T-cell (primary cell): Measurements from ENCODE around the gene PPFIA4. TPM values are rescaled to one million over a fixed set of nuclear protein-coding genes. Genes with fewer than 3 reads are reported as not detected.
"Not testable (repeated sequence)": the region's sequence is repeated elsewhere in the genome, so short reads cannot be mapped to it uniquely, and the experiment has no call there.

ENCODE experiments used
- ATAC-seq, 4 experiments: fragments of 200-7000 bp in 3 of 4; fragments of 150-1000 bp in 1 of 4; cut with Tn5 transposase; replicated peaks in 1 of 4; 1 replicate in 3 of 4; 2 replicates in 1 of 4; pipeline ENCODE4 v1.10.0; 2021; ENCODE audit warnings: moderate library complexity in 3 of 4, mild to moderate bottlenecking in 2 of 4, moderate number of reproducible peaks in 1 of 4
- CTCF ChIA-PET, 2 donors: fragments of 300-600 bp; sonication (Branson Sonifier 250); formaldehyde crosslinking; loops; one replicate each; lab custom pipeline; 2022; ENCODE audit warnings: antibody characterized with exemption in 2 of 2; lab: Charles Lee
- POLR2A ChIA-PET, 2 donors: fragments of 300-600 bp; sonication (Branson Sonifier 250); formaldehyde crosslinking; loops; one replicate each; lab custom pipeline; 2022; ENCODE audit warnings: antibody characterized with exemption in 2 of 2; lab: Charles Lee
- DNase-seq, 35 experiments: peaks; one replicate each; pipeline versions ENCODE4 v3.0.0 to v3.0.0-alpha.2; 2013 to 2023
- H3K27ac ChIP-seq: one replicate; pipeline ENCODE4 v1.5.1; 2013; ENCODE audit warnings: low read length
- H3K27me3 ChIP-seq, 2 experiments: replicated peaks in 1 of 2; 1 replicate in 1 of 2; 2 replicates in 1 of 2; pipeline versions ENCODE4 v1.6.1 to v1.7.0; 2013; ENCODE audit warnings: low read length in 1 of 2, mixed read lengths in 1 of 2; ENCODE audit not compliant: control insufficient read depth in 2 of 2, insufficient read depth in 2 of 2; ENCODE audit errors: extremely low read depth in 1 of 2
- H3K36me3 ChIP-seq, 2 donors: 1 replicate in 1 of 2; 2 replicates in 1 of 2; pipeline versions ENCODE4 v1.6.1 to v1.7.0; 2013; ENCODE audit warnings: low read length in 1 of 2; ENCODE audit not compliant: control insufficient read depth in 2 of 2, insufficient read depth in 1 of 2; ENCODE audit errors: extremely low read depth in 1 of 2
- H3K4me1 ChIP-seq, 2 experiments: 1 replicate in 1 of 2; 2 replicates in 1 of 2; pipeline versions ENCODE4 v1.6.1 to v1.7.0; 2013; ENCODE audit warnings: low read length in 2 of 2, mixed read lengths in 1 of 2; ENCODE audit not compliant: insufficient read depth in 2 of 2, control insufficient read depth in 1 of 2; ENCODE audit errors: extremely low read depth in 1 of 2
- H3K4me3 ChIP-seq, 2 donors: 1 replicate in 1 of 2; 2 replicates in 1 of 2; pipeline versions ENCODE4 v1.5.1 to v1.7.0; 2013; ENCODE audit warnings: mild to moderate bottlenecking in 2 of 2, low read length in 1 of 2, moderate library complexity in 1 of 2; ENCODE audit not compliant: control insufficient read depth in 1 of 2; ENCODE audit errors: extremely low read depth in 1 of 2
- H3K9me3 ChIP-seq: 2 replicates; pipeline ENCODE4 v1.7.0; 2013
- H3K27ac Mint-ChIP-seq, 2 donors: one replicate each; pipeline ENCODE4 v1.8.0; 2020 to 2021; ENCODE audit warnings: mild to moderate bottlenecking in 2 of 2, mixed read lengths in 2 of 2
- H3K27me3 Mint-ChIP-seq, 2 donors: one replicate each; pipeline ENCODE4 v1.8.0; 2021 to 2022; ENCODE audit warnings: mixed read lengths in 2 of 2
- H3K36me3 Mint-ChIP-seq: one replicate; pipeline ENCODE4 v1.8.0; 2021; ENCODE audit warnings: mixed read lengths
- H3K4me1 Mint-ChIP-seq, 3 donors: one replicate each; pipeline ENCODE4 v1.8.0; 2020 to 2022; ENCODE audit warnings: mixed read lengths in 3 of 3, mild to moderate bottlenecking in 1 of 3
- H3K4me3 Mint-ChIP-seq, 3 donors: one replicate each; pipeline ENCODE4 v1.8.0; 2020 to 2022; ENCODE audit warnings: mild to moderate bottlenecking in 3 of 3, mixed read lengths in 3 of 3, moderate library complexity in 3 of 3
- H3K9me3 Mint-ChIP-seq, 3 donors: one replicate each; pipeline ENCODE4 v1.8.0; 2020 to 2022; ENCODE audit warnings: mixed read lengths in 3 of 3
- WGBS: methylation state at CpG from one replicate; pipeline ENCODE4 v1.1.5; 2013; ENCODE audit warnings: missing lambda C conversion rate; ENCODE audit not compliant: insufficient coverage; 5-methylcytosine and 5-hydroxymethylcytosine counted together
- total RNA-seq, 35 experiments: library from RNA in 6 of 35; stranded (reverse) in 6 of 35; fragments of 120-200 nt in 1 of 35; gene quantifications; one replicate each; pipeline versions ENCODE4 v1.2.1 to v1.2.4 and lab custom pipeline; 2013 to 2026

Gene PPFIA4
- total RNA-seq (1 to 10 TPM in 4 of 5 donors, under 1 TPM in 1; 0.66 to 2.0 (median 1.7) TPM), total RNA-seq (lab: John Stamatoyannopoulos, UW) (0.46 to 6.6 (median 1.8) reads per million in 29 experiments)
- 0.31 TPM for total RNA-seq (2013)

GRCh38 chr1:203026031-203026665, at the start of gene PPFIA4:
PPFIA4 (plus strand) TSS chr1:203026491; CDS start chr1:203039009, 12,518 bp downstream.
- H3K27ac Mint-ChIP-seq, result peak within 1 kb of the TSS; percentile 70 to 81
- H3K36me3 ChIP-seq, result peaks cover 0 to 14% of the 10 kb centered on the region in 2 donors
- 16% methylated on average over 44 of the region's 52 CpGs for WGBS
- peak within 1 kb of the TSS; percentile 74 for H3K27ac ChIP-seq
- H3K27me3 Mint-ChIP-seq, result no peaks in the 10 kb centered on the region
- H3K4me3 Mint-ChIP-seq, result peak within 1 kb of the TSS; percentile 62 to 78 (median 69)
- DNase-seq (peak; percentile 67 to 92 (median 81)), ATAC-seq (peak; percentile 90 to 96 (median 92))
- peaks cover 14% of the 10 kb centered on the region for H3K36me3 Mint-ChIP-seq
- POLR2A ChIA-PET, result interaction anchor here in 1 of 2 donors (0.7 kb wide), 1 partner anchor 826 kb away, joined by 7 read pairs; no protein-coding TSS in a partner anchor
- peaks cover 6 to 16% of the 10 kb centered on the region in 2 experiments for H3K4me1 ChIP-seq
- no peaks in the 10 kb centered on the region for H3K9me3 ChIP-seq
- CTCF ChIA-PET, result interaction anchor here in 1 of 2 donors (0.8 to 1.0 kb wide), 3 partner anchors 13 to 19 kb away, joined by 3 to 6 read pairs (median 4); partner anchors contain the start of gene TMEM183A
- H3K9me3 Mint-ChIP-seq, result no peaks in the 10 kb centered on the region
- H3K4me1 Mint-ChIP-seq, result peaks cover 11 to 20% (median 14%) of the 10 kb centered on the region in 3 donors
- peaks cover 4 to 20% of the 10 kb centered on the region in 2 experiments for H3K27me3 ChIP-seq
- H3K4me3 ChIP-seq, result peak within 1 kb of the TSS; percentile 79 to 83

DNA sequence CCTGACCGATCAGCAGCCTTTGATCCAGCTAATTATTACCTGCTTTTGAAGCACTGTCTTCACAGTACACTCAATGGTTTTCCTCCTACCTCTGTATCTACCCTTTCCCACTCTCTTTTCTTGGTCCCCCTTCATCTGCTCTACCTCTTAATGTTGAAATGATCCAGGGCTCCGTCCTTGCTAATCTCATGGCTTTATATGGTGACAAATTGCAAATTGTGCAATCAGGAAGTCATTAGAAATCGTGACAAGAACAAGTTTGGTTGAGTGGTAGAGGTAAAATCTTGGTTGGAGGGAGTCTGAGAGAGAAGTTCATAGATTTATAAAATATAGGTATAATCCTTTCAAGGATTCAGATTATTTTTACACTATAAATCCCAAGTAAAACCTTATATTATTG, 49.7 kb upstream of the PPFIA4 start:
- Histone ChIP-seq H3K27me3 (peaks cover 0 to 10% of the 10 kb centered on the region in 2 experiments), H3K4me3 (no peak overlapping the region), H3K4me1 (no peaks in the 10 kb centered on the region), H3K27ac (no peak overlapping the region), H3K36me3 (no peaks in the 10 kb centered on the region), H3K9me3 (no peaks in the 10 kb centered on the region)
- ATAC-seq (no peak), DNase-seq (no peak)
- no peaks in the 10 kb centered on the region for H3K36me3 Mint-ChIP-seq
- ChIA-PET POLR2A (no interaction called here), CTCF (no interaction called here)
- no CpG with 5 or more reads among the region's 3 CpGs for WGBS
- no peaks in the 10 kb centered on the region for H3K4me1 Mint-ChIP-seq
- H3K4me3 Mint-ChIP-seq, result no peak overlapping the region
- no peak overlapping the region for H3K27ac Mint-ChIP-seq
- H3K9me3 Mint-ChIP-seq, result no peaks in the 10 kb centered on the region
- H3K27me3 Mint-ChIP-seq, result peaks cover 29 to 32% of the 10 kb centered on the region in 2 donors

DNA sequence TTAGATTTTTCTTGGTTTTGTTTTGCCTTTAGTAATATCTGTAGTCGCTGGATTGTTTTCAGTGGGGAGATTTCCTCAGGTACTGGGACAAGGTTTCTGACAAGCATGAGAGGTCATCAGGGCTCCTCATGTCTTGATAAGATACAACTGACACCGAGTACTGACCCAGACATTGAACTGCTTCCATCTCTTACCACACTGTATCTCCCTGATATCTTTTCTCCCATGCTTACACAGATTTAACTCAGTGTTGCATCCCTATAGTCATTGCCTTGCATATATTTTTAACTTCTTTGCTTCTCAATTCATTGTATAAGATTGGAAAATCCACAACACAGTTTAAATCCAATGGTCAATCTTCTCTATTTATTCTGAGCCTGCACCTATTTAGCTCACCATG, 46.8 kb upstream of the PPFIA4 start:
- Mint-ChIP-seq H3K36me3 (no peaks in the 10 kb centered on the region), H3K4me1 (no peaks in the 10 kb centered on the region), H3K27ac (no peak overlapping the region), H3K9me3 (no peaks in the 10 kb centered on the region), H3K27me3 (peaks cover 29 to 32% of the 10 kb centered on the region in 2 donors), H3K4me3 (no peak overlapping the region)
- Histone ChIP-seq H3K36me3 (no peaks in the 10 kb centered on the region), H3K4me1 (no peaks in the 10 kb centered on the region), H3K9me3 (no peaks in the 10 kb centered on the region), H3K4me3 (no peak overlapping the region), H3K27me3 (peaks cover 0 to 10% of the 10 kb centered on the region in 2 experiments), H3K27ac (no peak overlapping the region)
- DNase-seq (no peak), ATAC-seq (no peak)
- 93% methylated on average over 2 of the region's 2 CpGs for WGBS
- ChIA-PET POLR2A (interaction anchor here in 1 of 2 donors (0.6 kb wide), 1 partner anchor 18 kb away, joined by 3 read pairs; no protein-coding TSS in a partner anchor), CTCF (no interaction called here)

DNA sequence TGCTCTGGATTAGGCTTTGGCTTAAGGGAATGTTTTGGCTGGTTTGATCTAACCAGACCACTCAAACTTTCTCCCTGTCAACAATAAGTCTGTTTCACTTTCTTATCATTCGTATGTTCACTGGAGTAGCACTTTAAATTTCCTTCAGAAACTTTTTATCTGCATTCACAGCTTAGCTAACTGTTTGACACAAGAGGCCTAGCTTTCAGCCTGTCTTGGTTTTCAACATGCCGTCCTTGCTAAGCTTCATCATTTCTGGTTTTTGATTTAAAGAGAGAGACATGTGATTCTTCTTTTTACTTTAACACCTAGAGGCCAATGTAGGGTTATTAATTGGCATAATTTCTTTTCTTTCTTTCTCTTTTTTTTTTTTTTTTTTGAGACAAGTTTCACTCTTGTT, 44.4 kb upstream of the PPFIA4 start:
- no peaks in the 10 kb centered on the region for H3K4me1 Mint-ChIP-seq
- no peaks in the 10 kb centered on the region for H3K9me3 Mint-ChIP-seq
- no peak overlapping the region for H3K27ac ChIP-seq
- H3K4me1 ChIP-seq, result no peaks in the 10 kb centered on the region
- no peak overlapping the region for H3K4me3 Mint-ChIP-seq
- no peak overlapping the region for H3K27ac Mint-ChIP-seq
- ChIA-PET POLR2A (interaction anchor here in 1 of 2 donors (0.6 kb wide), 1 partner anchor 224 kb away, joined by 3 read pairs; no protein-coding TSS in a partner anchor), CTCF (interaction anchor here in 1 of 2 donors (0.6 to 0.7 kb wide), 2 partner anchors 146 to 1161 kb away, joined by 5 read pairs; no protein-coding TSS in a partner anchor)
- H3K36me3 ChIP-seq, result no peaks in the 10 kb centered on the region
- H3K4me3 ChIP-seq, result no peak overlapping the region
- peaks cover 0 to 4% of the 10 kb centered on the region in 2 experiments for H3K27me3 ChIP-seq
- no peaks in the 10 kb centered on the region for H3K36me3 Mint-ChIP-seq
- DNase-seq (no peak), ATAC-seq (no peak)
- WGBS, result no CpG with 5 or more reads among the region's 2 CpGs
- no peaks in the 10 kb centered on the region for H3K9me3 ChIP-seq
- H3K27me3 Mint-ChIP-seq, result peaks cover 23 to 25% of the 10 kb centered on the region in 2 donors

DNA sequence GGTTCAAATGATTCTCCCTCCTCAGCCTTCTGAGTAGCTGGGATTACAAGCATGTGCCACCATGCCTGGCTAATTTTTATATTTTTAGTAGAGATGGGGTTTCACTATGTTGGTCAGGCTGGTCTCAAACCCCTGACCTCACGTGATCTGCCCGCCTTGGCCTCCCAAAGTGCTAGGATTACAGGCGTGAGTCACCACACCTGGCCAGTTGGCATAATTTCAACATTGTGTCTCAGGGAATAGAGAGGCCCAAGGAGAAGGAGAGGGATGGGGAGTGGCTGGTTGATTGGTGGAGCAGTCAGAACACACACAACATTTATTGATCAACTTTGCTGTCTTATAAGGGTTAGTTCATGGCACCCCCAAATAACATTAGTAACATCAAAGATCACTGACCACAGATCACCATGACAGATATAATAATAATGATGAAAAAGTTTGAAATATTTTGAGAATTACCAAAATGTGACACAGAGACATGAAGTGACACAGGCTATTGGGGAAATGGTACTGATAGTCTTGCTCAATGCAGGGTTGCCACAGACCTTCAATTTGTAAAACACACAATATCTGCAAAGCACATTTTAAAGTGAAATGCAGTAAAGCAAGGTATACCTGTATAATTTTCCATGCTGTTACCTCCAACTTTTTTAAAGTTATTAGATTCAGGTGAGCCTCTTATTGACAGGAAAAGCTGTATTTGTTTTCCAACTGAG, 43.4 kb upstream of the PPFIA4 start:
- H3K4me3 Mint-ChIP-seq, result no peak overlapping the region
- ChIA-PET CTCF (interaction anchor here in 1 of 2 donors (0.6 kb wide), 1 partner anchor 1162 kb away, joined by 5 read pairs; no protein-coding TSS in a partner anchor), POLR2A (no interaction called here)
- no peaks in the 10 kb centered on the region for H3K4me1 Mint-ChIP-seq
- Histone ChIP-seq H3K27me3 (peaks cover 0 to 10% of the 10 kb centered on the region in 2 experiments), H3K36me3 (no peaks in the 10 kb centered on the region), H3K9me3 (no peaks in the 10 kb centered on the region), H3K27ac (no peak overlapping the region), H3K4me3 (no peak overlapping the region), H3K4me1 (no peaks in the 10 kb centered on the region)
- peaks cover 16% of the 10 kb centered on the region in 2 donors for H3K27me3 Mint-ChIP-seq
- ATAC-seq (no peak), DNase-seq (no peak)
- no peaks in the 10 kb centered on the region for H3K9me3 Mint-ChIP-seq
- H3K27ac Mint-ChIP-seq, result no peak overlapping the region
- 100% methylated on average over 1 of the region's 3 CpGs for WGBS
- H3K36me3 Mint-ChIP-seq, result no peaks in the 10 kb centered on the region

GRCh38 chr1:202986120-202986519, 40.2 kb upstream of the PPFIA4 start:
- H3K36me3 Mint-ChIP-seq, H3K9me3 Mint-ChIP-seq, H3K9me3 ChIP-seq, H3K27ac ChIP-seq, H3K36me3 ChIP-seq, H3K4me3 ChIP-seq, H3K27ac Mint-ChIP-seq, DNase-seq, H3K27me3 Mint-ChIP-seq, H3K4me3 Mint-ChIP-seq, H3K4me1 Mint-ChIP-seq, H3K4me1 ChIP-seq, ATAC-seq, POLR2A ChIA-PET: not testable (repeated sequence)
- peaks cover 0 to 15% of the 10 kb centered on the region in 2 experiments for H3K27me3 ChIP-seq
- WGBS, result 65% methylated on average over 4 of the region's 9 CpGs
- CTCF ChIA-PET, result interaction anchor here in 1 of 2 donors (0.7 kb wide), 1 partner anchor 39 kb away, joined by 4 read pairs; no protein-coding TSS in a partner anchor
